Germinal center (tissue), 1 donor: ENCODE measurements around the gene XRCC6.

Experiments
- DNase-seq: peaks from one replicate; pipeline ENCODE4 v3.0.0; 2012; ENCODE audit warnings: mixed read lengths, low spot score

XRCC6 gene

GRCh38 chr22:41687901-41688364 is 66.8 kb downstream of the XRCC6 start:
- no peak for DNase-seq

- peak; percentile 92 for DNase-seq
These were observed 67.5 kb downstream of the XRCC6 start, which contains the start of gene SNU13 for GRCh38 chr22:41688365-41689211. Gene SNU13 (minus strand): TSS chr22:41688867. CDS start chr22:41688796, 71 bp downstream.

- DNase-seq = no peak
These were observed 69.4 kb downstream of the XRCC6 start for GRCh38 chr22:41690476-41690875.

- no peak for DNase-seq
These were observed 74.1 kb downstream of the XRCC6 start for GRCh38 chr22:41695211-41695610.

- DNase-seq = no peak
These were observed 75.6 kb downstream of the XRCC6 start for GRCh38 chr22:41696703-41697102.

GRCh38 chr22:41697126-41697775 is 76.2 kb downstream of the XRCC6 start:
- DNase-seq = peak; percentile 90

GRCh38 chr22:41699264-41700107 is 78.4 kb downstream of the XRCC6 start, which contains the start of gene MEI1:
Gene MEI1 (plus strand): TSS chr22:41699503. CDS start chr22:41699539, 36 bp downstream.
- peak; percentile 95 for DNase-seq

GRCh38 chr22:41700108-41700364 is 78.9 kb downstream of the XRCC6 start:
- DNase-seq = no peak

- DNase-seq = no peak
These were observed 81.7 kb downstream of the XRCC6 start for GRCh38 chr22:41702763-41703162.

- no peak for DNase-seq
These were observed 88.2 kb downstream of the XRCC6 start for GRCh38 chr22:41709341-41709740.

- no peak for DNase-seq
These were observed 91.9 kb downstream of the XRCC6 start for GRCh38 chr22:41713004-41713403.
